Left ventricle myocardium superior (tissue), 1 donor: ENCODE data around the gene HMG20B. TPM values are rescaled to one million over a fixed set of nuclear protein-coding genes. Genes with fewer than 3 reads are reported as not detected.

Experiments used
- ATAC-seq: fragments of 200-7000 bp; cut with Tn5 transposase; one replicate; pipeline ENCODE4 v1.9.1; 2020; ENCODE audit warnings: mild to moderate bottlenecking, moderate library complexity
- DNase-seq: peaks from one replicate; pipeline ENCODE4 v3.0.0-alpha.2; 2020
- intact Hi-C: fragments of 100-400 bp; cut with micrococcal nuclease; formaldehyde crosslinking; loops from one replicate; pipeline ENCODE4 v1.11.0; 2022
- total RNA-seq: library from RNA; stranded (reverse); fragmentation: NEBNext Ultra II Directional; extraction: Animal tissue kit (Norgen Biotek cat#: 25700); gene quantifications from one replicate; pipeline ENCODE4 v1.2.1, GENCODE V29; 2021
- donor health status: DM: no; HTN: yes; CAD: no; lungs with severe emphysema.

HMG20B gene
- total RNA-seq, 1 donor from 2014 or later = 36.9 TPM

DNA sequence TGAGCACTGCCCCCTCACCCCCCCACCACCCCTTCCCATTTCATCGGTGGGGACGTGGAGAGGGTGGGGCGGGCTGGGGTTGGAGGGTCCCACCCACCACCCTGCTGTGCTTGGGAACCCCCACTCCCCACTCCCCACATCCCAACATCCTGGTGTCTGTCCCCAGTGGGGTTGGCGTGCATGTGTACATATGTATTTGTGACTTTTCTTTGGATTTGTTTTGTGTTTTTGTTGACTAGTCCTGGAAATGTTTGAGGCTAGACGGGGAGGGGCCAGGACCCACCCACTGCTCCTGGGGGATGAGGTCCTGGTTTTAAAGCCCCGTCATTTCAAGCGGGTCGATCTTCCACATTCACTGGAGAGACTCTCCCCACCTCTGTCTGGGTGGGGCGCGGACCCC is 36.8 kb upstream of the HMG20B start:
- ATAC-seq (no peak), DNase-seq (no peak)
- intact Hi-C loops = no loop called here

DNA sequence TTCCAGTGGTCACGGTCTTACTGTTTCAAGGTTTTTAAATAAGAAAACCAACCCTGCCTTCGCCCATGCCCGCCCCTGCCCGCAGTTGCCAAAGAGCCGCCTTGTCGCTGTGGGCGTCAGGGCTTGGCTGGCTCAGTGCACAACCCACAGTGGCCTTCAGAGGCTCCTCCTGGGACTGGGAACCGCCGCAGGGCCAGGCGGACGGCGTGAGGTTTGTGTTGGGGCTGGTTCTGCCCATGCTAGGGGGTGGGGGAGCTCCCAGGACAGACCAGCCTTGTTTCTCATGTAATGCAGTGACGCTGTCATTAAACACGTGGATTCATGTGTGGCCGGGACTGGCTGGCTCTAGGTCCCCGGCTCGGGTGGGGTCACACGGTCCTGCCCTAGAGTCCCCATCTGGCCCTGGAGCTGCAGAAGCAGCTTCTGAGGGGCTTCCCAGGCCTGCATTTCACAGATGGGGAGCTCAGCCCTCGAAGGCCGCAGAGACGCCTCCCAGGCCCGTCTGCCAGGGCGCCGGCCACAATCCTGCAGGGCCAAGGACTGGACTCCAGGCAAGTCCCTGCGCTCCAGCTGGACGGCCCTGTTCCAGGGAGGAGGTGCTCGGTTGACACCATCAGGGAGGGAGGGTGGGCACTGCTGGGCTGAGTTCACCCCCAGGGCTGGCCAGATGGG is 36.2 kb upstream of the HMG20B start:
- peak; percentile 69 for DNase-seq
- intact Hi-C loops = no loop called here
- peak; percentile 58 for ATAC-seq

GRCh38 chr19:3537101-3537437 is 35.7 kb upstream of the HMG20B start:
- ATAC-seq (peak; percentile 10), DNase-seq (no peak)
- intact Hi-C loops = no loop called here

- no peak for DNase-seq
- ATAC-seq = peak; percentile 2
- intact Hi-C loops = no loop called here
Observed at GRCh38 chr19:3537438-3538240, 35.1 kb upstream of the HMG20B start.

- ATAC-seq (no peak), DNase-seq (no peak)
- intact Hi-C loops = no loop called here
Observed at GRCh38 chr19:3538258-3538929, 34.4 kb upstream of the HMG20B start.

DNA sequence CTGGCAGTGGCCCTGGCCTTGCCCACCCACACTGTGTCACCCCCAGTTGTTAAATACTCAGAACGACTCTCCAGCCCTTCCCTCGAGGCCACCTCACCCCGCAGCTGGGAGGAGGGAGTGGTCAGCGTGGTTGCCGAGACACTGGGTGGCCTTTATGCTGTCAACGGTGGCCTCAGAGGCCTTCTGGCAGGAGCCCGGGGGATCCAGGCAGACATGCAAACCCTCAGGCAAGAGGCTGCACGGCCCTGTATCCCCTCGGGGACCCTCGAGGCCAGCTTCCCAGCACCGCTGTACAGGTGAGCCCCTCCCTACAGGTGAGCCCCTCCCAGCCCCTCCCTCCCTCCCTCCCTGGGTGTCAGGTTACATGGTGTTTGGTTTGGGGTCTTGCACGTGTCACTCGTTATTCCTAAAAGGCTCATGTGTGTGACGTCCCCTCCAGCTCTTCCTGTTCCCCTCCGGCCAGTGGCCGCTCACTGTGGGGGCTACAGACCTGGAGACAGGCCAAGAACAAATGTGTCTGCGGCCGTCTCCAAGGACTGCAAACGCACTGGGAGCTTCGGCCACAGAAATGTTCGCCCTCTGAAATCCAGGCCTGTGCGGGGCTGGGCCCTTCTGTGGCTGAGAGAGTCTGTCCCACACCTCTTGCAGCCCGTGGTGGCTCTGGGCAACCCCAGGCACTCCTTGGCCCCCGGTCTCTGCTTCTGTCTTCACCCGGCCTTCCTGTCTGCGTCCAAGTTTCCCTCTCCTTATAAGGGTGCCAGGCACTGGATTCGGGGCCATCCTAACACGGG is 33.6 kb upstream of the HMG20B start, which contains the start of gene TEKTIP1:
Gene TEKTIP1 (plus strand): TSS at position 210 of the 791 bp plus-strand sequence. CDS start 4 bp downstream, at position 214.
- intact Hi-C loops = no loop called here
- ATAC-seq (no peak), DNase-seq (no peak)

DNA sequence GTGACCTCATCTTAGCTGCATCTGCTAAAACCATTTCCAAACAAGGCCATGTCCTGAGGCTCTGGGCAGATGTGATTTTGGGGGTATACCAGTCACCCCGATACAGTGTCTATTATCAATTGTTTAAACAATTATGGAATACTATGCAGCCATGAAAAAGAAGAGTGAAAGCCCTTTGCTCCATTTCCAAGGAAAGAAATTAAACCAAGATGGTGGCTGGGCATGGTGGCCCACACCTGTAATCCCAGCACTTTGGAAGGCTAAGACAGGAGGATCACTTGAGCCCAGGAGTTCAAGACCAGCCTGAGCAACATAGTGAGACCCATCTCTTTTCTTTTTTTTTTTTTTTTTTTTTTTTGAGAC is 33.0 kb upstream of the HMG20B start:
- DNase-seq (no peak), ATAC-seq (no peak)
- intact Hi-C loops = no loop called here

- peak; percentile 8 for ATAC-seq
- intact Hi-C loops = no loop called here
- DNase-seq = peak; percentile 58
Observed at GRCh38 chr19:3543150-3544057, 29.3 kb upstream of the HMG20B start.

GRCh38 chr19:3544058-3544376 is 28.7 kb upstream of the HMG20B start:
- intact Hi-C loops = no loop called here
- no peak for DNase-seq

GRCh38 chr19:3544742-3545668 is 27.7 kb upstream of the HMG20B start:
- intact Hi-C loops = no loop called here
- peak; percentile 82 for DNase-seq
- peak; percentile 72 for ATAC-seq

More at GRCh38 chr19:3544058-3544376, 28.7 kb upstream of the HMG20B start:
- no peak for ATAC-seq

DNA sequence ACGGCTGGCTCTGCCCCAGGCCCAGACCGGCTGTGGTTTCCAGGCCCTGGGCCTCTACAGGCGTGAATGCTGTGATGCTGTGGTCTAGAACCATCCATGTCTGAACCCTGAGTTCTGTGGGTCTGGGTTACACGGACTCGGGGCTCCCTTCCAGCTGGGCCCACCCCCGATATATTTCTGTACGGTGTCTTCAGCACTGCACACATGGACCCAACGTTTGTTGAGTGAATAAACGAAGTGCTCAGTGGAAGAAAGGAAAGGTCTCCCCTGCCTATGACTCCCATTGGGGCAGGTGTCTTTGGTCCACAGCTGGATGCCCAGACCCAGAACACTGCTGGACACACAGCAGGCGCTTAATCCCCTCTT is 27.1 kb upstream of the HMG20B start:
- DNase-seq (no peak), ATAC-seq (no peak)
- intact Hi-C loops = no loop called here

GRCh38 chr19:3546119-3546518 is 26.6 kb upstream of the HMG20B start:
- DNase-seq = no peak

GRCh38 chr19:3547301-3547731 is 25.4 kb upstream of the HMG20B start:
- intact Hi-C loops = no loop called here
- DNase-seq = no peak
- ATAC-seq = no peak

More at GRCh38 chr19:3546119-3546518, 26.6 kb upstream of the HMG20B start:
- no peak for ATAC-seq
- intact Hi-C loops = no loop called here

DNA sequence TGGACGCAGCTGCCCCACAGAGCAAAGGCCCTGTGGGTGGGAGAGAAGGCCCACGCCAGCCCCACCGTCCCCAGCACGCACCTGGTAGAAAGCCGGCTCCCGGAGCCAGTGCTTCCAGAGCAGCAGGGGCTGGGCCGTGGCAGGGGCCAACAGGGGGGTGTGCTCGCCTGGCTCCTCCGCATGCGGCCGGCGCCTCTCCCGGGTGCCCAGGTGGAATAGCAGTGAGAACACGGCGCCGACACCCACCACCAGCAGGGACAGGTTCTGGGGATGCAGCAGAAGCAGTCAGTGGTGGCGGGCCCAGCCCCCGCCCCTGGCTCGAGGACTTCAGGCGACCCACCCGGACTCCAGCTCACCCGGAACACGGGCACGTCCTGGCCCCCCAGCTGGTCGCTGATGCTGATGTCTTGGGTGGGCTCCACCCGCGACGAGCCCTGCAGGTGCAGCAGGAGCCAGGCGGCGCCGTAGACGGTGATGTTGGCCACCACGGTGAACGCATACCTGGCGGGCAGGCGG is 24.9 kb upstream of the HMG20B start:
- DNase-seq = no peak
- intact Hi-C loops = no loop called here
- no peak for ATAC-seq

DNA sequence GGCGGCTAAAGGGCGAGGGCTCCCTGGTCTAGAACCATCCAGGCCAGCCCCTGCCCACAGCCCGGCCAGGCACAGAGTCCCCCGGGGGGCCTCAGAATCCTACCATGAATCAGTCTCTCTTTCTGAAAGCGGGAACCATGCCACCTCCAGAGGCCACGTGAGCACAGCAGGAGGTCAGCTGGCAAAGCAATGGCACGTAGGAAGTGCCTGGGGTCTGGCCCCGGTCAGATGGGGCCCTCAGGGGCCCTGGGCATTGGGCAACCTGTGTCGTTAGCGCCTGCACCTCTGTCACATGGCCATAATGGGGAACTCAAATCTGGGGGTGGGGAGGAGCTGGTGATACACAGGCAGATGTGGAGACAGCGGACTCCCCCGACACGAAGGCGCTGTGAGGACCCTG is 24.1 kb upstream of the HMG20B start:
- intact Hi-C loops = no loop called here
- ATAC-seq (no peak), DNase-seq (no peak)

GRCh38 chr19:3549816-3550215 is 22.9 kb upstream of the HMG20B start:
- ATAC-seq (no peak), DNase-seq (no peak)
- intact Hi-C loops = no loop called here
